ENCODE measurements around the gene ALDH1A1.

ALDH1A1 gene

DNA sequence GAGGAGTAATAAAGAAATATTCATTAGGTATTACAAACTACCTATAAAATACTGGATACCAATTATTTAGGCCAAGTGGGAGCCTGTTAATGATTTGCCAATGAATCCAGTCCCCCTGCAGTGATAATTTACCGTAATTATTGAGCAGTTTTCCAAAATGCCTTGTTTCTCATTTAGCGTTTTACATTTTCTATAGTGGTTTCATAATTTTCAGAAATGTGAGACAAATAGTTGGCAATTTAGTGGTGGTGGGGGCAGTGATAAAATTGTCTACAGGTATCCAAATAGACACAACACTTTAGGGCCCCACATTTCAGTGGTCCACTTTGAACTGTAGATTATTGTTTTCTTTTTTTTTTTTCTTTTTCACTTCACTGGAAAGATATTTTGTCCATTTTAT, 27.3 kb upstream of the ALDH1A1 start:
- TF ChIP-seq, protein P1, sequence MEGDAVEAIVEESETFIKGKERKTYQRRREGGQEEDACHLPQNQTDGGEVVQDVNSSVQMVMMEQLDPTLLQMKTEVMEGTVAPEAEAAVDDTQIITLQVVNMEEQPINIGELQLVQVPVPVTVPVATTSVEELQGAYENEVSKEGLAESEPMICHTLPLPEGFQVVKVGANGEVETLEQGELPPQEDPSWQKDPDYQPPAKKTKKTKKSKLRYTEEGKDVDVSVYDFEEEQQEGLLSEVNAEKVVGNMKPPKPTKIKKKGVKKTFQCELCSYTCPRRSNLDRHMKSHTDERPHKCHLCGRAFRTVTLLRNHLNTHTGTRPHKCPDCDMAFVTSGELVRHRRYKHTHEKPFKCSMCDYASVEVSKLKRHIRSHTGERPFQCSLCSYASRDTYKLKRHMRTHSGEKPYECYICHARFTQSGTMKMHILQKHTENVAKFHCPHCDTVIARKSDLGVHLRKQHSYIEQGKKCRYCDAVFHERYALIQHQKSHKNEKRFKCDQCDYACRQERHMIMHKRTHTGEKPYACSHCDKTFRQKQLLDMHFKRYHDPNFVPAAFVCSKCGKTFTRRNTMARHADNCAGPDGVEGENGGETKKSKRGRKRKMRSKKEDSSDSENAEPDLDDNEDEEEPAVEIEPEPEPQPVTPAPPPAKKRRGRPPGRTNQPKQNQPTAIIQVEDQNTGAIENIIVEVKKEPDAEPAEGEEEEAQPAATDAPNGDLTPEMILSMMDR (IDR thresholded peaks at IDR 0.05; ENCODE audit: control extremely low read depth, extremely low read depth, low read depth, missing control alignments) = no peak
- CTCF ChIA-PET = no interaction called here
- no peak for DNase-seq (ENCODE audit: extremely low spot score)
- POLR2A ChIA-PET = no interaction called here

DNA sequence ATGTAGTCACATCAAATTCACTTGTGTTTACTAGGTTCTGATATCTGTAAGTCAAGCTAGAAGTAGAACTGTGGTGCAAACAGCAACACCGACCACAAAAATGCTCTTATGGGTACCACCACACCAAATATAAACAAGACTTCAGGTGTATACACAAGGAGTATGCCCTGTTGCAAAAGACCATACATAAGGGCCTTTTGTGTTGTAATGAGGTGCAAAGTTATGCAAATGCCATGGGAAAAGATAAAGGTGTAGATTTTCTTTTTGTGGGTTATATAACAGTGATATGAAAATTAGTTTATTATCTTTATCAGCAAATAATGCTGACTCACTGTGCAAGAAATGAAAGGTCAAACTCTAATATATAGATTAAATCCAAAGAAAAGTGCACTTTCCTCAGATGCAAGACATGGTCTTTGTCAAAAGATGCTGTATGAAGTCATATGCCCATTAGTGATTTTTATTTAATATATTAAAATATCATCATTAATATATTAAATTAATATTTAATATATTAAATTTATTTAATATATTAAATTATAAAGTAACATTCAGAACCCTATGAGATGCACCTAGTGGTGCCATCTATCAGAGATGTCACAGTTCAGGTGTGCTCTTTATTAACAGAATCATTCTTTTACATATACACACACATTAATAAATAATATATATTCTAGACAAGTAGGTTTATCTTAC, 26.7 kb upstream of the ALDH1A1 start:
- TF ChIP-seq, protein P1 (IDR thresholded peaks at IDR 0.05; ENCODE audit: control extremely low read depth, extremely low read depth, low read depth, missing control alignments) = no peak
- CTCF ChIA-PET = no interaction called here
- DNase-seq (ENCODE audit: extremely low spot score) = no peak
- POLR2A ChIA-PET = no interaction called here

DNA sequence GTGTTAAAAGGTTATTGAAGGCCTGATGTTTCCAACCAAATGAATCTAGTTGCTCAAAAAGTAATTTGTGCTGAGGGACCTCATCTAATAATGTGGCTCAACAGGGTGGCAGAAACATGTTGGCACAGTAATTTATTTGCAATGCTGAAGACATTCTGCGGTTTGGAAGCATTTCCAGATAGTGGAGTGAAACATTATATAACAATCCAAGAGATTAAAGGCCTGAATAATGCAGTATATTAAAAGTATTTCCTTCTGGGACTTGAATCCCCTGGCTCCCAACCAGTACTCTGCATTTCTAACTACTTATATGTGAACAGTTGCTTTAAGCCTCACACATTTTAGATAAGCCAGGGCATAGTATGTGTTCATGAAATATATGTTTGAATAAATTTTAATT, 25.9 kb upstream of the ALDH1A1 start:
- DNase-seq (ENCODE audit: extremely low spot score) = no peak
- CTCF ChIA-PET = interaction anchor here (1.2 to 1.9 kb wide), 3 partner anchors 9 to 11 kb away, joined by 3 to 8 read pairs (median 4); no protein-coding TSS in a partner anchor
- TF ChIP-seq, protein P1 (IDR thresholded peaks at IDR 0.05; ENCODE audit: control extremely low read depth, extremely low read depth, low read depth, missing control alignments) = no peak
- POLR2A ChIA-PET = no interaction called here

DNA sequence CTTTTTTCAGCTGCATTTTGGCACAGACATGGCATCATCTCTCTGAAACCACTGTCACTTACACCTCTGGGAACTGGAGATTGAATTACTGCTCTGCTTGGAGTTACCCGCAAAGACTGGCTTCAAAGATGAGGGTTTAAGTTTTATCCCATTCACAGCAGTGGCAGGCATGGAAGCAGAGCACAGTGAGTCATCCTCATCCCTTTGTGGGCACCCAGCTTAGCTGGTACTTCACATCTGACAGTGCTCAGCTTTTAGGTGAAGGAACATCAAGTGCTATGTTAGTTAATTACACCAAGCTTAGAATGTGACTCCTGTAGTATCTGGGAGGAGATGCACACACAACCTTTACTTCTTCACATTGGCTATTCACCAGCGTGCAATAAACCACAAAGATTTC, 24.8 kb upstream of the ALDH1A1 start:
- DNase-seq (ENCODE audit: extremely low spot score) = no peak
- CTCF ChIA-PET = interaction anchor here (1.2 to 1.9 kb wide), 3 partner anchors 9 to 12 kb away, joined by 3 to 8 read pairs (median 4); no protein-coding TSS in a partner anchor

DNA sequence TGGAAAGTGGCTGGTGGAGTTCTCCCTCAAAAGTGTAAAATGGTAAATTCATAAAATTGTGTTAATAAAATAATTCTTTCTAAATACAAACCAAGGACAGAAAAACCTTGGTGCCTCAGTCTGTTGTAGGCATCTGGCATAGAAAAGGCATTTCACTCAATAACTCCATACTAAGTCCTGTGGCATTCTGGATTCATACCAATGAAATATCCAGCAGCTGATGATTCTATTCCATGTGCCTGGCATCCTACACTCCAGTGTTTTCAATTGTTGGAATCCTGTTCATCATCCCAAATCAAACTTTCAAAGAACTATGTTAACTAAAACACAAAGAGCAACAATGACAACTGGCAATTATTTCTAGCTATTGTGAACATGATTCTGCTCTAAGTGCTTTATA, 21.6 kb upstream of the ALDH1A1 start:
- CTCF ChIA-PET = interaction anchor here (1.2 kb wide), 1 partner anchor 9 kb away, joined by 3 read pairs; no protein-coding TSS in a partner anchor
- TF ChIP-seq, protein P1 (IDR thresholded peaks at IDR 0.05; ENCODE audit: control extremely low read depth, extremely low read depth, low read depth, missing control alignments) = no peak
- no peak for DNase-seq (ENCODE audit: extremely low spot score)
- POLR2A ChIA-PET = no interaction called here

More for the DNA sequence above, 24.8 kb upstream of the ALDH1A1 start:
- POLR2A ChIA-PET = no interaction called here
- TF ChIP-seq, protein P1 (IDR thresholded peaks at IDR 0.05; ENCODE audit: control extremely low read depth, extremely low read depth, low read depth, missing control alignments) = no peak

DNA sequence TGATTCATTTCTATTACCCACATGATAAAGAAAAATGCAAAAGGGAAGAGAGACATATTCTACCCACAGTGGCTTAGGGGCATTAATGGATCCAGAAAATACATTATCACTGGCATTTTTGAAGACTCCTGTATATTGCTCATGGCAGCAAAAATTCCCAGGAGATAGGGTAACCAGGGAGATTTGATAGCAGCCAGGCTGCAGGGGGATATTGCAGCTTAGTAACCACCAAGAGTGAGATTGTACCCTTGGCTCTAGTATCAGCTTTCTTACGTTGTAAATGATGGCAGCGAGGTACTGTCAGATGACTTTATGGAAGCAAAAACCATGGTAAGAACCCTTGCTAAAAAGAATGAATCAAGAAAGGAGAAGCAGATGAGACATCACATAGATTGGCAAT, 19.8 kb upstream of the ALDH1A1 start:
- ChIA-PET CTCF (no interaction called here), POLR2A (no interaction called here)
- DNase-seq (ENCODE audit: extremely low spot score) = no peak
- TF ChIP-seq, protein P1 (IDR thresholded peaks at IDR 0.05; ENCODE audit: control extremely low read depth, extremely low read depth, low read depth, missing control alignments) = no peak

Measured in GM10248 (cell line).